GM12891 (cell line): ENCODE data around the gene TMEM9B.
"Not testable (repeated sequence)": the region's sequence is repeated elsewhere in the genome, so short reads cannot be mapped to it uniquely, and the experiment has no call there.

Source experiments
- POLR2A ChIP-seq: IDR thresholded peaks from 2 replicates; pipeline ENCODE4 v1.6.1; 2011; ENCODE audit warnings: low read depth, low read length, control low read depth
- POLR2AphosphoS5 ChIP-seq: IDR thresholded peaks from 2 replicates; pipeline ENCODE4 v1.6.1; 2011; ENCODE audit warnings: low read depth, low read length, control low read depth
- TAF1 ChIP-seq: IDR thresholded peaks from 2 replicates; pipeline ENCODE4 v1.6.1; 2011; ENCODE audit warnings: low read depth, low read length, control low read depth

DNA sequence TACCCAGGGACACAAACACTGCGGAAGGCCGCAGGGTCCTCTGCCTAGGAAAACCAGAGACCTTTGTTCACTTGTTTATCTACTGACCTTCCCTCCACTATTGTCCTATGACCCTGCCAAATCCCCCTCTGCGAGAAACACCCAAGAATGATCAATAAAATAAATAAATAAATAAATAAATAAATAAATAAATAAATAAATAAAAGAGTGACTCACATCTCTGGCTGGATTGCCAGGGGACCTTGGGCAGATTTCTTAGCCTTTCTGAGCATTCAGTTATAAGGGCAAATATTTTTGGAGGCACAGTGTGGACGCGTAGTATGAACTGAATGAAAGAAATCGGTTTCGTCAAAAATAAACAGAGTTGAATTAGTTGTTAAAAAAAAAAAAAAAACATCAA, 15.1 kb upstream of the TMEM9B start:
- not testable (repeated sequence) for TF ChIP-seq POLR2A, TAF1, POLR2AphosphoS5
